GM18909 (cell line): ENCODE data around the gene EDAR.

Experiments used
- ATAC-seq: cut with Tn5 transposase; IDR thresholded peaks from one replicate; pipeline ENCODE4 v1.9.1; 2021; ENCODE audit warnings: mild to moderate bottlenecking; ENCODE audit not compliant: unreplicated experiment, poor library complexity

Gene EDAR

GRCh38 chr2:108927405-108927804, 61.6 kb downstream of the EDAR start:
- ATAC-seq: no peak

DNA sequence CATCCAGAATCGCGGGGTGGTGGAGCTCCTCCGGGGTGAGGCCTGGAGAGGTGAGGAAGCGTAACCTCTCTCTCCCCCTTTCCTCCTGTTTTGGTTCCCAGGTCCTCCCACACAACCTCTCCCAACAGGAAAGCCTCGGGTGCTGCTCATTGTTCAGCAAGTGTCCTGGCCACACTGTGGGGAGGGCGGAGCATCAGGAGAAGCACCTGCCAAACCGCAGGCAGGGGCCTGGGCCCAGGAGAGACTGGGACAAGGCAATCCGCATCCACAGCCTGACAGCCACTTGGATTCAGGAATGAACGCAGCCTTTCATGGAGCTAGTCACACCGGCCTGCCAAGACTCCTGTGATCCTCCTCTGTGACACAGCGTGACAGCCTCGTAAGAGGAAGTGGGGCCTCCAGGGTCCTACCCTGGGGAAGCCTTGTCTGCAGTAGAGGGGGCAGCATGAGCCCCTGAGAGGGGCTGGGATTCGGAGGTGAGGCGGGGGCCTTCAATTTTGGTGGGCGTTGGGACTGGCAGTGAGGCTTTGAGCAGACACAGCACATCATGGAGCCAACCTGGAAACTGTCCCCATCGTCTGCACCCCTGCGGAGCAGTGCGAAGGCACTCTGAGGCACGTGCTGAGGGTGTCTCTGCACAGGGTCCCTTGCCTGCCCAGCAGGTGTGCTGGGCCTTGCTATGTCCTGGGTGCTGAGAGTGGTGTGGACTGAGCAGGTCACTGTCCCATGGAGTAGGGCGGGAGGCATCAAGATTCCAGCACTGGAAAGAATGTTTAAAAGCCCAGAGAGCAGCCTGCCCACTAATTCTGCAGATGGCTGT, 62.2 kb downstream of the EDAR start:
- ATAC-seq: no peak

GRCh38 chr2:108925735-108926134, 63.3 kb downstream of the EDAR start:
- no peak for ATAC-seq

DNA sequence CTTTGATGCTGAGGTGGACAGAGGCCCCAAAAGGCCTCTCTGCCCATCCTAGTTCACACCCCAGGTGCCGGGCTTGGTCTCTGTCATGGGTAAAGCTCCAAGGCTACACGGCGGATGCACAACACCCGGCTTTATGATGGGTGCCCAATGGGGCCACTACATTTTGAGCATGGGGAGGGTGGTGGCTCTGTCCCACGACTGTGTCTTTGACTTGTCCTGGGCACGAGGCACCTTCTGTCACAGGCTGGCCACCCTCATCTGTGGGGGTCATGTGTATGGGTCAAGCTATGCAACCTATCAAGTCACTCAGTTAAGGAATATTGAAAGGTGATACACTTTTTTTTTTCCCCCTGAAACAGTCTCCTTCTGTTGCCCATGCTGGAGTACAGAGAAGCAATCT, 63.7 kb downstream of the EDAR start:
- ATAC-seq: no peak

GRCh38 chr2:108924580-108925251, 64.3 kb downstream of the EDAR start:
- ATAC-seq: no peak

GRCh38 chr2:108923736-108924579, 65.1 kb downstream of the EDAR start:
- ATAC-seq: no peak

DNA sequence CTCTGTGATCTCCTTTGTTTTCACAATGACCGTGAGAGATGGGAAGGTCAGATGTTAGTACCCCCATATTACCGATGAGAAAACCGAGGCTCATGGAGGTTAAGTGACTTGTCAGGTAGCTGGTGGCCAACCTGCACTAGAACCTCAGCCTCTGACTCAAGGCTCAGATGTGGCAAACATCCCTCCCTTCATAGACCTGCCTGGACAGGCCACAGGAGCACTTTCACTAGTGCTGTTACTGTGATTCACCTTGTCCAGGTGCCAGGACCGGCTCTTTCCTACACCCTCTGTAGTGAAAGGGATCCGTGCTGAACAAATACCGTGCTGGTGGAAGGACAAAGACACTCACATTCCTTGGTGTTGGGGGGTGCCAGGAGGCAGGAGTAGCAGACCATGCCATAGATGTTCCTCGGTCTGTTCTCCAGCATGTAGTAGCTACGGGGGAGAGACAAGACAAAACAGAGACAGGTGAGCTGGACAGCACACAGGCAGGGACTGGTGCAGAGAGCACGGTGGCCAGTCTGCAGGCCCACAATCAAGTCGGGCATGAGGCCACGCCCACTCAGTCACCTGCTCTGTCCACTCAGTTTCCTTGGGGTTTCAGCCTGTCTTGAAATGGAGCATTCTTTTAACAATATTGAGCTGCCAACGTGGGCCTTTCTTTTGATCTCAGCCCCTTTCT, 65.9 kb downstream of the EDAR start:
- ATAC-seq: no peak

GRCh38 chr2:108922141-108922915, 66.7 kb downstream of the EDAR start:
- ATAC-seq: no peak

DNA sequence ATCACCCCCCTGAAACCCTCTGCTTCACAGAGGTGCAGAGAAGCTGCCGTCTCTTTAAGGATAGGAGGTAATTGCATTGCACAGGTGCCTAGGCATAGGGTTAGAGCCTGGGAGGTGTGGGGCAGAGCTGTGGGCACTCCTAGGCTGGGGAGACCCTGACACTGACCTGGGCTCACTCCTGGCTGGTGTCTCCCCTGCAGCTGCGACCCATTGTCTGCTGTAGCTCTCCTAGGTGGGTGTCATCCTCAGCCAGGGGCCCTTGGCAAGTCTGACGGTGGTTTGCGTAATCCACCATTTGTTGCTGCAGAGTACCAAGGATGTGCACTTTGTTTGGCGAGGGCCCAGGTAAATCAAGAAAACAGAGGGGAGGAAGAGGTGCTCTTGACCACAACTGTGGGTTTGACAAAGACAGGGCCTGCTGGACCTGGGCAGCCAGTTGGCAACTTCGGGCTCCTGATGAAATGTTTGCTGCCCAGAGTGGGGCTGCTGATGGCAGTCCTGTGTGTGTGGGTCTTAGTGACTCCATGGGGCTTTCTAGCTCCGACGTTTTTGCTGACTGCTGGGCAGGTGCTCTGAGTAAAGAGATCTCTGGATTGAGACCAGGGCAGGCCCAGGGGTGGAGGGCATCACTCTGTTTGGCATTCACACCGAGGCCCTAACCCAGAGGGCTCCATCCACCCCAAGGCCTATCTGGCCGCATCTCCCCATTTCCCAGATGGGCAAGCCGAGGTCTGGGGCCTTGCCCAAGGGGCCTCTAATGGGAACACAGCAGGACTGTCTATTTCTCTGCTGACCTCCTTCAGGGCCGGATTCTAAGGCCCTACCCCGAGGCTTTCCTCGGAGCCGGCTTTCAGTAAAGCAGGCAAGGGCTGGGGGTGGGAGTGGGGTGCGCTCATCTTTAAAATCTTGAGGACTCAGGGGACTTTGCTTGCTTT, 67.7 kb downstream of the EDAR start:
- ATAC-seq: no peak

- ATAC-seq: no peak
These were observed 68.3 kb downstream of the EDAR start for GRCh38 chr2:108920686-108921085.

DNA sequence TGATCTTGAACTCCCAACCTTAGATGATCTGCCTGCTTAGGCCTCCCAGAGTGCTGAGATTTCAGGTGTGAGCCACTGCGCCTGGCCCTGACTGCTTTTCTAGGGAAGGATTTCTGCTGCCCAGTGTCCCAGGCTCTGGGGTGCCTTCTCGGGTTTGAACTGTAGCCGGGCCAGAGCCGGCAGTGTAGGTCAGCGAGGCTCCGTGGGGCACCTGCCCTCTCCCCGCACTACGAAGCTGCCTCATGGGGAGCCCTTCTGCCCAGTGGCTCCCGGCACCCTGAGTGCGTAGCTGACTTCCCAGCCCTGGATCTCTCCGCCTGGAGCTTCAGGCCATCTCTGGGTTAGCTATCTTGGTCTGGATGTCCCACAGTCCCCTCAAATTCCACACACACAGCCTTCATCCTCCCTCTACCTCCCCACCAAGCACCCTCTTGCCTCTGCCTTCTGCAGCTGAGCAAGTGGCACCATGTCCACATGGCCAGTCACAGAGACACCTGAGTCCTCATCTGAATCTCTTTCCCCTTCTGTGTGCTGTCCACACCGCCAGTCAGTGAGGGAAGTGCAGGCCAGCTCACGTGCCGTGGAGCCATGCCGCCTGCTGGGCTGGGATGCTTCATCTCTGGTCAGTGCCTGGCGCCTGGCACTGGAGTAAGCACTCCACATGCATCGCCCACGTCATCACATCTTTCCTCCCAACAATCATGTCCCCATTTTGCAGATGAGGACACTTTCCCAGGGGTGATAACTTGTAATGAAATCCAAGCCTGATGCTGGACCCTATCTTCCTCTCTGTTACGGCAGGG, 69.2 kb downstream of the EDAR start:
- ATAC-seq: no peak

- no peak for ATAC-seq
These were observed 70.1 kb downstream of the EDAR start for GRCh38 chr2:108918941-108919341.

DNA sequence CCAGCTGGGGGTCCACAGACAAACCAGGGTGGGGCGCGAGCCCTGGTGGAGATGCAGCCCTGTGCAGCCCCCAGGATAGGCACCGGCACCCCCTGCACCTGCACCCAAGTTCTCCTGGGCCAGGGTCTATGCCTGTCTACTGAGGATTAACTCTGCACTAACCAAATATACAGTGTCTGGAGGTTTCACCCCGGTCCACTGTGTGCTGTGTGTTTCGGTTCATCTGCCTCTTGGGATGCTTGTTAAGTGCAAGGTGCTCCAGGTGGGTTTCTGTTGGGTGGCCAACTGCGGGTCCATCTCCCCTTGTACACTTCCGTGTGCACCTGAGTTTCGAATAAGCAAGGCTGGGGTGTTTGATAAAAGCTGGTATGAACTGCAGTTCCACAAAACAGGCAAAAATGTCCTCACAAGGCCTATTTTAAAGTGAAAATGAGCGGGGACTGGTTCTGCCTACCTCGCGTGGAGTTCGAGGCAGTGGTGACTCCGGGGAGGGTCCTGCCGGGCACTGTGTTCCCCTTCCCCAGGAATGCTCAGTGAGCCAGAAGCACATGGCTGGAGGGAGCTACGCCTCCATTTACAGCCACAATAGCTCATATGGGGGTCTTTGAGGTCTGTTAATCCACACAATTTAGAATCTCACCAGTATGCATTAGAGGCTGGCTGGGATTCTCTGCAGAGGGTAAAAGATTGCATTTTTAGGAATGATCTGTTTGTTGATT, 70.7 kb downstream of the EDAR start:
- no peak for ATAC-seq

DNA sequence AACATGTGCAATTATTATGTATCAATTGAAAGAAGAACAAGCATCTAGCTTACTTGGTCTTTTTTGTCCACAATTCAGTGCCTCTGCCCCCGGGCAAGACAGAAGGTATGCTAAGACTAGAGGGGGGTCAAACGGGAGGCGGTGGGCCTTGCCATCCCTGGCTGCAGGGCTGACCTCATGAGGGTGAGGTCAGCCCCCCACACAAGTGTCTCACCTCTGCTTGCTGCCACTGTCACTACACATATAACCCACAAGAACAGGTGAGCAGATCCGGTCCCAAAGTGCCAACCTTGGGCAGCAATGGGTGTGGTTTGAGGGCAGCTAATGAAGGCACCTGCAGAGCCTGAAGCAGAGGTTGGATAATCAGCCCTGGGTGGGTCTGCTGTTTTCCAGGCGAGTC, 71.5 kb downstream of the EDAR start:
- ATAC-seq: no peak

GRCh38 chr2:108916796-108917421, 72.1 kb downstream of the EDAR start:
- ATAC-seq: no peak

- no peak for ATAC-seq
These were observed 72.8 kb downstream of the EDAR start for GRCh38 chr2:108916122-108916795.
